ENCODE results near the gene TMEM145. TPM values are rescaled to one million over a fixed set of nuclear protein-coding genes. Genes with fewer than 3 reads are reported as not detected.

TMEM145 gene
- total RNA-seq, 1 donor from 2014 or later, result not detected

DNA sequence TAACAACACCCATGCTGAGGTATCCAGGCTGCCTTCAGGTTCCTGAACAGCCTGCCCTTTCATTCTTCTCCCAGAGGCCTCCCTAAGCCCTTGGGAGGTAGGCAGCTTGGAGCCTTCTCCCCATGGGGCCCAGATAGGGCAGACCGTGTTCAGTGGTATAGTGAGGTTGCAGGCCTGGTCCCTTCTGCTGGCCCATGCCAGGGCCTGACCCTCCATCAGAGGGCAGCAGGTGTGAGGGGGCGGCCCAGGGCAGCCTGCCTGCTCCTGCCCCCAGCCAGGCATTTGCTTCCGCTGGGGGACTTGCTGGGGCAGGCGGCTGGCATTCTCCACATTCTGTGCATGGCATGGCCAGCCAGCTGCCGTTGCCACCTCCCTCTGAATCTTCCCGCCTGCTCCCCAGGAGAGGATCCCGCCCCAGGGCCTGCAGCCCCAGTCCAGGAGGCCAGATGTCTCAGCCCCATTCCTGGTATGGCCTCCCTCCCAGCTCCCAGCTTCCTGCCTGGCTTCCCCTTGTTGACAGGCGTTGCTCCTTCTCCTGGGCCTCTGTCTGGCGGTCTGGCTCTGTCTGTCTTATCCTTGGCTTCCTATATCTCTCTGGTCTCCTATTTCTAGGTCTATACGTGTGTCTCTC lies 35.2 kb upstream of the TMEM145 start:
- H3K9me3 ChIP-seq (ENCODE audit: insufficient read depth, low read depth, low read length), result no peaks in the 10 kb centered on the region
- peaks cover 46% of the 10 kb centered on the region for H3K4me1 Mint-ChIP-seq (ENCODE audit: low read depth, unreplicated experiment)
- H3K27ac ChIP-seq (ENCODE audit: low read depth, low read length), result no peak overlapping the region
- H3K4me2 ChIP-seq (ENCODE audit: low read length), result peak overlapping the region; percentile 94
- TF ChIP-seq EZH2 (IDR thresholded peaks at IDR 0.05; ENCODE audit: insufficient read depth, low read length) (no peak), CTCF (IDR thresholded peaks at IDR 0.05; ENCODE audit: insufficient read depth, low read depth, low read length) (no peak)
- peak overlapping the region; percentile 75 for H3K27ac Mint-ChIP-seq (ENCODE audit: unreplicated experiment)
- H3K9ac ChIP-seq (ENCODE audit: low read length), result peak overlapping the region; percentile 82
- peaks cover 77% of the 10 kb centered on the region for H3K79me2 ChIP-seq (ENCODE audit: insufficient read depth, low read length)
- H3K36me3 Mint-ChIP-seq (ENCODE audit: low read depth, unreplicated experiment), result peaks cover 13% of the 10 kb centered on the region
- H4K20me1 ChIP-seq (ENCODE audit: insufficient read depth, low read length), result peaks cover 58% of the 10 kb centered on the region
- H3K9me3 Mint-ChIP-seq (ENCODE audit: unreplicated experiment), result no peaks in the 10 kb centered on the region
- H2AFZ ChIP-seq (ENCODE audit: low read depth, low read length), result no peak overlapping the region
- H3K4me3 Mint-ChIP-seq (ENCODE audit: unreplicated experiment), result peak overlapping the region; percentile 77
- peaks cover 56% of the 10 kb centered on the region for H3K4me1 ChIP-seq (ENCODE audit: insufficient read depth, low read length)
- FAIRE-seq (no peak), DNase-seq (ENCODE audit: low read depth) (no peak)
- no peaks in the 10 kb centered on the region for H3K27me3 Mint-ChIP-seq (ENCODE audit: low read depth, unreplicated experiment)
- peaks cover 6% of the 10 kb centered on the region for H3K36me3 ChIP-seq (ENCODE audit: insufficient read depth, low read length)
- H3K27me3 ChIP-seq (ENCODE audit: insufficient read depth, low read length), result no peaks in the 10 kb centered on the region
- H3K4me3 ChIP-seq (ENCODE audit: insufficient read depth, low read depth, low read length), result no peak overlapping the region

DNA sequence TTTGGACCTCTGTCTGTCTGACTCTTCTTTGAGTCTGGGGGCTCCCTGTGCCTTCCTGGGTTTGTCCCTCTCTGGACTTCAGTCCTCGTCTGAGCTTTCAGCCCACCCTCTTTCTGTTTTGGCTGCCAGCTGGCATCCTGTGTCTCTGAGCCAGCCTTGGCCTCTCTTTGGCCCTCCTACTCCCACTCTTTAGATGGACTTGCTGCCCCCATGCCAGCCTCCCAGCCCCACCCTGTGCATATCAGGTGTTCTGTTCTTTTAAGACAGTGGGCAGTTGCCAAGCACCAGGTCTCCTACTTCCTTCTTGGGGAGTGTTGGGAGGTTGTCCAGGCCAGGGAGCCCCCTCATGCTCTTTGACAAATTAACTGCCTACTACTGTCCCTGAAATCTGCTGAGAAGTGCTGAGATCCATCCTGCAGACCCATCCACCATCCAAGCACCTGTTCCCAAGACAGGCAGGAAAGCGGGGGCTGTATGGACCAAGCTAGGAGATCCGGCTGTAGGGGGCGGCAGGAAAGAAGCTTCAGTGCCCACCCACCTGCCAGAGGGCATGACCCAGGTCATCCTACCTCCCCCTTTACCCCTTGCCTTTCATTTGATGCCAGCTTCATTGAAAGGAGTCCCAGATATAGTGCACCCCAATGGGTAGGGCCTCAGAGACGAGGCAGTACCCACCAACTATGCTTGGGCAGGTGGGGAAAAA lies 34.5 kb upstream of the TMEM145 start:
- no peak for TF ChIP-seq CTCF (IDR thresholded peaks at IDR 0.05; ENCODE audit: insufficient read depth, low read depth, low read length)
- TF ChIP-seq EZH2 (IDR thresholded peaks at IDR 0.05; ENCODE audit: insufficient read depth, low read length), result no peak
- peaks cover 13% of the 10 kb centered on the region for H3K36me3 Mint-ChIP-seq (ENCODE audit: low read depth, unreplicated experiment)
- H3K4me3 Mint-ChIP-seq (ENCODE audit: unreplicated experiment), result peak overlapping the region; percentile 88
- Histone ChIP-seq H3K36me3 (ENCODE audit: insufficient read depth, low read length) (peaks cover 6% of the 10 kb centered on the region), H3K79me2 (ENCODE audit: insufficient read depth, low read length) (peaks cover 76% of the 10 kb centered on the region), H3K27me3 (ENCODE audit: insufficient read depth, low read length) (no peaks in the 10 kb centered on the region), H3K9ac (ENCODE audit: low read length) (peak overlapping the region; percentile 82), H3K4me1 (ENCODE audit: insufficient read depth, low read length) (peaks cover 62% of the 10 kb centered on the region), H3K4me2 (ENCODE audit: low read length) (peak overlapping the region; percentile 94), H3K4me3 (ENCODE audit: insufficient read depth, low read depth, low read length) (no peak overlapping the region), H3K9me3 (ENCODE audit: insufficient read depth, low read depth, low read length) (no peaks in the 10 kb centered on the region), H4K20me1 (ENCODE audit: insufficient read depth, low read length) (peaks cover 63% of the 10 kb centered on the region), H2AFZ (ENCODE audit: low read depth, low read length) (no peak overlapping the region), H3K27ac (ENCODE audit: low read depth, low read length) (no peak overlapping the region)
- H3K4me1 Mint-ChIP-seq (ENCODE audit: low read depth, unreplicated experiment), result peaks cover 46% of the 10 kb centered on the region
- peak overlapping the region; percentile 83 for H3K27ac Mint-ChIP-seq (ENCODE audit: unreplicated experiment)
- no peak for FAIRE-seq
- H3K9me3 Mint-ChIP-seq (ENCODE audit: unreplicated experiment), result no peaks in the 10 kb centered on the region
- no peak for DNase-seq (ENCODE audit: low read depth)
- no peaks in the 10 kb centered on the region for H3K27me3 Mint-ChIP-seq (ENCODE audit: low read depth, unreplicated experiment)
